Measurements from ENCODE around the gene OPCML.

- TF ChIP-seq CTCF (IDR thresholded peaks at IDR 0.05) (no peak), POLR2AphosphoS5 (IDR thresholded peaks at IDR 0.05; ENCODE audit: insufficient read depth in 1 of 2, low read depth in 1 of 2) (no peak)
These were observed 1110.7 kb downstream of the OPCML start for GRCh38 chr11:132421555-132421954.

Data from vagina (tissue), 2 donors.